GM23338 (cell line): ENCODE data around the gene YBX2. TPM values are rescaled to one million over a fixed set of nuclear protein-coding genes. Genes with fewer than 3 reads are reported as not detected.
A peak's percentile ranks its signal among the peaks of the same experiment; 100 is the strongest.

ENCODE experiments used
- ATAC-seq: fragments of 200-7000 bp; cut with Tn5 transposase; 3 replicates; pipeline ENCODE4 v1.9.1; 2020
- DNase-seq: peaks from one replicate; pipeline ENCODE4 v3.0.0-alpha.2; 2015; ENCODE audit warnings: low spot score
- H2AFZ ChIP-seq: fragments of 200-600 bp; sonication (generic); 2 replicates; pipeline ENCODE4 v1.8.0; 2016; ENCODE audit warnings: antibody characterized with exemption, mild to moderate bottlenecking, moderate library complexity
- H3F3A ChIP-seq: fragments of 200-600 bp; sonication (generic); replicated peaks from 2 replicates; pipeline ENCODE4 v1.8.0; 2017; ENCODE audit warnings: antibody characterized with exemption, mixed run types, low read depth
- H3K27ac ChIP-seq: fragments of 200-600 bp; sonication (generic); 2 replicates; pipeline ENCODE4 v1.6.1; 2016; ENCODE audit warnings: low read depth
- H3K27me3 ChIP-seq: fragments of 200-600 bp; sonication (generic); 2 replicates; pipeline ENCODE4 v1.8.0; 2016; ENCODE audit warnings: mild to moderate bottlenecking, mixed run types, moderate library complexity; ENCODE audit not compliant: insufficient read depth
- H3K36me3 ChIP-seq: fragments of 200-600 bp; sonication (generic); 2 replicates; pipeline ENCODE4 v1.8.0; 2016; ENCODE audit warnings: mild to moderate bottlenecking; ENCODE audit not compliant: insufficient read depth
- H3K4me1 ChIP-seq: fragments of 200-600 bp; sonication (generic); 2 replicates; pipeline ENCODE4 v1.8.0; 2016; ENCODE audit warnings: mild to moderate bottlenecking, moderate library complexity; ENCODE audit not compliant: insufficient read depth
- H3K4me2 ChIP-seq: fragments of 200-600 bp; sonication (generic); 2 replicates; pipeline ENCODE4 v1.7.1; 2017; ENCODE audit warnings: mixed run types
- H3K4me3 ChIP-seq: fragments of 200-600 bp; sonication (generic); 2 replicates; pipeline ENCODE4 v1.6.1; 2016; ENCODE audit warnings: mixed run types
- H3K79me2 ChIP-seq: fragments of 200-600 bp; sonication (generic); replicated peaks from 2 replicates; pipeline ENCODE4 v1.8.0; 2017; ENCODE audit warnings: mild to moderate bottlenecking; ENCODE audit not compliant: insufficient read depth
- H3K9me2 ChIP-seq: fragments of 200-600 bp; sonication (generic); 2 replicates; pipeline ENCODE4 v1.8.0; 2017; ENCODE audit not compliant: insufficient read depth
- H4K20me1 ChIP-seq: fragments of 200-600 bp; sonication (generic); replicated peaks from 2 replicates; pipeline ENCODE4 v1.8.0; 2017; ENCODE audit warnings: mild to moderate bottlenecking; ENCODE audit not compliant: insufficient read depth
- H3K27ac Mint-ChIP-seq: 2 replicates; pipeline ENCODE4 v1.8.0; 2020; ENCODE audit warnings: inconsistent platforms, mild to moderate bottlenecking, moderate library complexity, mixed read lengths
- H3K27me3 Mint-ChIP-seq: 3 replicates; pipeline ENCODE4 v1.8.0; 2022; ENCODE audit warnings: low read depth, mild to moderate bottlenecking, moderate library complexity, mixed read lengths, inconsistent platforms; ENCODE audit not compliant: insufficient read depth, poor library complexity
- H3K36me3 Mint-ChIP-seq: 3 replicates; pipeline ENCODE4 v1.8.0; 2021; ENCODE audit warnings: low read depth, mild to moderate bottlenecking, inconsistent platforms, moderate library complexity, mixed read lengths
- H3K4me1 Mint-ChIP-seq: 3 replicates; pipeline ENCODE4 v1.8.0; 2020; ENCODE audit warnings: mild to moderate bottlenecking, inconsistent platforms, mixed read lengths
- H3K4me3 Mint-ChIP-seq: 3 replicates; pipeline ENCODE4 v1.8.0; 2021; ENCODE audit warnings: moderate library complexity, mild to moderate bottlenecking, inconsistent platforms, mixed read lengths
- H3K9me3 Mint-ChIP-seq: 3 replicates; pipeline ENCODE4 v1.8.0; 2020; ENCODE audit warnings: moderate library complexity, mild to moderate bottlenecking, inconsistent platforms, mixed read lengths
- ETS1 ChIP-seq: IDR thresholded peaks from 2 replicates; pipeline ENCODE4 v1.6.1; 2016; ENCODE audit warnings: antibody characterized with exemption
- JUNB ChIP-seq: IDR thresholded peaks from one replicate; pipeline ENCODE4 v1.6.1; 2016; ENCODE audit warnings: antibody characterized with exemption; ENCODE audit not compliant: unreplicated experiment
- NANOG ChIP-seq: IDR thresholded peaks from 2 replicates; pipeline ENCODE4 v1.6.1; 2016; ENCODE audit warnings: antibody characterized with exemption, borderline replicate concordance
- POLR2AphosphoS5 ChIP-seq: IDR thresholded peaks from 2 replicates; pipeline ENCODE4 v1.6.1; 2016; ENCODE audit warnings: antibody characterized with exemption, low read depth
- REST ChIP-seq: IDR thresholded peaks from one replicate; pipeline ENCODE4 v1.6.1; 2018; ENCODE audit warnings: antibody characterized with exemption; ENCODE audit not compliant: unreplicated experiment
- ZNF114 ChIP-seq: fragments of 250-450 bp; sonication (Bioruptor Pico); IDR thresholded peaks from 2 replicates; pipeline ENCODE4 v1.5.0; 2020; ENCODE audit warnings: mild to moderate bottlenecking, moderate library complexity
- ZNF331 ChIP-seq: fragments of 250-450 bp; sonication (Bioruptor Pico); IDR thresholded peaks from 2 replicates; pipeline ENCODE4 v1.5.0; 2020; ENCODE audit warnings: low read depth, mild to moderate bottlenecking, moderate library complexity
- polyA plus RNA-seq: library from polyadenylated mRNA; unstranded; fragments of >200 nt; fragmentation: Nextera tagmentation; extraction: Ambion mirVana; gene quantifications from 2 replicates; pipeline ENCODE4 v1.2.1, GENCODE V29; 2016
- total RNA-seq: library from RNA; depleted of rRNA; stranded (reverse); fragments of >200 nt; shearing (Covaris generic); gene quantifications from 2 replicates; pipeline ENCODE4 v1.2.3, GENCODE V29; 2014
- TF ChIP-seq, protein P1 (sequence below): fragments of 250-450 bp; sonication (Bioruptor Pico); IDR thresholded peaks from 2 replicates; pipeline ENCODE4 v1.5.0; 2020; ENCODE audit warnings: mild to moderate bottlenecking, moderate library complexity

YBX2 gene
- total and polyA plus RNA-seq, 2 experiments from 2014 or later, result 22.5 to 36.5 TPM

DNA sequence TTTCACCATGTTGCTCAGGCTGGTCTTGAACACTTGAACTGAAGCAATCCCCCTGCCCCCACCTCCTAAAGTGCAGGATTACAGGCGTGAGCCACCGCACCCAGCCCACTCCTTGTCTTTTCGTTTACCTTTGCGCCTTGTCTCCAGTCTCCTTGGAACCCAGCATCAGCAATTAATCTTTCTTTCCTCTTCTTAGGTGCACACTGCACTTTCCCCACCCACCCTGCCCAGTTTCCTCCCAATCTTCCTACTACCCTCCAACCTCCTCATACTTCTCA, 30.7 kb downstream of the YBX2 start:
- Histone ChIP-seq H4K20me1 (peaks cover 15% of the 10 kb centered on the region; the same call in 1 of the 2 replicates), H3K27me3 (no peaks in the 10 kb centered on the region), H3K9me2 (no peaks in the 10 kb centered on the region), H3K27ac (peak overlapping the region; percentile 99), H3K36me3 (peaks cover 9% of the 10 kb centered on the region), H3K79me2 (peaks cover 24% of the 10 kb centered on the region), H3F3A (peaks cover 22% of the 10 kb centered on the region), H3K4me3 (peak overlapping the region; percentile 99), H3K4me2 (peak overlapping the region; percentile 100), H2AFZ (peak overlapping the region; percentile 100), H3K4me1 (peaks cover 13% of the 10 kb centered on the region)
- Mint-ChIP-seq H3K36me3 (peaks cover 19% of the 10 kb centered on the region), H3K4me3 (peak overlapping the region; percentile 91), H3K4me1 (peaks cover 35% of the 10 kb centered on the region), H3K27me3 (peaks cover 27% of the 10 kb centered on the region), H3K27ac (peak overlapping the region; percentile 97), H3K9me3 (no peaks in the 10 kb centered on the region; the same call in 2 of the 3 replicates)
- ATAC-seq (no peak), DNase-seq (peak; percentile 33)
- TF ChIP-seq, protein P1, sequence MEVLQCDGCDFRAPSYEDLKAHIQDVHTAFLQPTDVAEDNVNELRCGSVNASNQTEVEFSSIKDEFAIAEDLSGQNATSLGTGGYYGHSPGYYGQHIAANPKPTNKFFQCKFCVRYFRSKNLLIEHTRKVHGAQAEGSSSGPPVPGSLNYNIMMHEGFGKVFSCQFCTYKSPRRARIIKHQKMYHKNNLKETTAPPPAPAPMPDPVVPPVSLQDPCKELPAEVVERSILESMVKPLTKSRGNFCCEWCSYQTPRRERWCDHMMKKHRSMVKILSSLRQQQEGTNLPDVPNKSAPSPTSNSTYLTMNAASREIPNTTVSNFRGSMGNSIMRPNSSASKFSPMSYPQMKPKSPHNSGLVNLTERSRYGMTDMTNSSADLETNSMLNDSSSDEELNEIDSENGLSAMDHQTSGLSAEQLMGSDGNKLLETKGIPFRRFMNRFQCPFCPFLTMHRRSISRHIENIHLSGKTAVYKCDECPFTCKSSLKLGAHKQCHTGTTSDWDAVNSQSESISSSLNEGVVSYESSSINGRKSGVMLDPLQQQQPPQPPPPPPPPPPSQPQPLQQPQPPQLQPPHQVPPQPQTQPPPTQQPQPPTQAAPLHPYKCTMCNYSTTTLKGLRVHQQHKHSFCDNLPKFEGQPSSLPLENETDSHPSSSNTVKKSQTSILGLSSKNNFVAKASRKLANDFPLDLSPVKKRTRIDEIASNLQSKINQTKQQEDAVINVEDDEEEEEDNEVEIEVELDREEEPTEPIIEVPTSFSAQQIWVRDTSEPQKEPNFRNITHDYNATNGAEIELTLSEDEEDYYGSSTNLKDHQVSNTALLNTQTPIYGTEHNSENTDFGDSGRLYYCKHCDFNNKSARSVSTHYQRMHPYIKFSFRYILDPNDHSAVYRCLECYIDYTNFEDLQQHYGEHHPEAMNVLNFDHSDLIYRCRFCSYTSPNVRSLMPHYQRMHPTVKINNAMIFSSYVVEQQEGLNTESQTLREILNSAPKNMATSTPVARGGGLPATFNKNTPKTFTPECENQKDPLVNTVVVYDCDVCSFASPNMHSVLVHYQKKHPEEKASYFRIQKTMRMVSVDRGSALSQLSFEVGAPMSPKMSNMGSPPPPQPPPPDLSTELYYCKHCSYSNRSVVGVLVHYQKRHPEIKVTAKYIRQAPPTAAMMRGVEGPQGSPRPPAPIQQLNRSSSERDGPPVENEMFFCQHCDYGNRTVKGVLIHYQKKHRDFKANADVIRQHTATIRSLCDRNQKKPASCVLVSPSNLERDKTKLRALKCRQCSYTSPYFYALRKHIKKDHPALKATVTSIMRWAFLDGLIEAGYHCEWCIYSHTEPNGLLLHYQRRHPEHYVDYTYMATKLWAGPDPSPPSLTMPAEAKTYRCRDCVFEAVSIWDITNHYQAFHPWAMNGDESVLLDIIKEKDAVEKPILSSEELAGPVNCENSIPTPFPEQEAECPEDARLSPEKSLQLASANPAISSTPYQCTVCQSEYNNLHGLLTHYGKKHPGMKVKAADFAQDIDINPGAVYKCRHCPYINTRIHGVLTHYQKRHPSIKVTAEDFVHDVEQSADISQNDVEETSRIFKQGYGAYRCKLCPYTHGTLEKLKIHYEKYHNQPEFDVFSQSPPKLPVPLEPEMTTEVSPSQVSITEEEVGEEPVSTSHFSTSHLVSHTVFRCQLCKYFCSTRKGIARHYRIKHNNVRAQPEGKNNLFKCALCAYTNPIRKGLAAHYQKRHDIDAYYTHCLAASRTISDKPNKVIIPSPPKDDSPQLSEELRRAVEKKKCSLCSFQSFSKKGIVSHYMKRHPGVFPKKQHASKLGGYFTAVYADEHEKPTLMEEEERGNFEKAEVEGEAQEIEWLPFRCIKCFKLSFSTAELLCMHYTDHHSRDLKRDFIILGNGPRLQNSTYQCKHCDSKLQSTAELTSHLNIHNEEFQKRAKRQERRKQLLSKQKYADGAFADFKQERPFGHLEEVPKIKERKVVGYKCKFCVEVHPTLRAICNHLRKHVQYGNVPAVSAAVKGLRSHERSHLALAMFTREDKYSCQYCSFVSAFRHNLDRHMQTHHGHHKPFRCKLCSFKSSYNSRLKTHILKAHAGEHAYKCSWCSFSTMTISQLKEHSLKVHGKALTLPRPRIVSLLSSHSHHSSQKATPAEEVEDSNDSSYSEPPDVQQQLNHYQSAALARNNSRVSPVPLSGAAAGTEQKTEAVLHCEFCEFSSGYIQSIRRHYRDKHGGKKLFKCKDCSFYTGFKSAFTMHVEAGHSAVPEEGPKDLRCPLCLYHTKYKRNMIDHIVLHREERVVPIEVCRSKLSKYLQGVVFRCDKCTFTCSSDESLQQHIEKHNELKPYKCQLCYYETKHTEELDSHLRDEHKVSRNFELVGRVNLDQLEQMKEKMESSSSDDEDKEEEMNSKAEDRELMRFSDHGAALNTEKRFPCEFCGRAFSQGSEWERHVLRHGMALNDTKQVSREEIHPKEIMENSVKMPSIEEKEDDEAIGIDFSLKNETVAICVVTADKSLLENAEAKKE (CRISPR knock-in tag), result no peak
- TF ChIP-seq ETS1 (no peak), ZNF331 (CRISPR knock-in tag) (no peak), REST (no peak), POLR2AphosphoS5 (no peak), ZNF114 (CRISPR knock-in tag) (no peak), NANOG (no peak), JUNB (no peak)
